Testis (tissue), 2 donors: ENCODE data around the gene PCSK7.

Experiments used
- POLR2A ChIP-seq: fragments of 450-650 bp; IDR thresholded peaks from one replicate; pipeline ENCODE4 v1.6.1; 2017; ENCODE audit warnings: antibody characterized with exemption, mild to moderate bottlenecking, moderate library complexity
- TF ChIP-seq, protein P1 (sequence below), 3 experiments: fragments of 450-650 bp in 2 of 3; fragments of 200-600 bp in 1 of 3; sonication (generic) in 1 of 3; IDR thresholded peaks; one replicate each; pipeline ENCODE4 v1.5.1; 2016 to 2019; ENCODE audit warnings: antibody characterized with exemption in 3 of 3, mild to moderate bottlenecking in 2 of 3, moderate library complexity in 1 of 3

DNA sequence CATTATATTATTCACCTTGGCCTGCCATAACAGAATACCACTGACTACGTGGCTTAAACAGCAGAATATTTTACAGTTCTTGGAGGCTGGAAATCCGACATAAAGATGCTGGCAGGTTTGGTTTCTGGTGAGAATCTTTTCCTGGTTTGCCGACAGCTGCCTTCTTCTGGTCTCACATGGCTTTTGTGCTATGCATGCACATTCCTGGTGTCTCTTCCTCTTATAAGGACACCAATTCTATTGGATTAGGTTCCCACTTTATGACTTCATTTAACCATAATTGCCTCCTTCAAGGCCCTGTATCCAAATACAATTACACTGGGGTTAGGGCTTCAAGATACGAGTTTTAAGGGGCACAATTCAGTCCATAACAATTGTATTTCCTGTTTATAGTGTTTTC, 17.7 kb upstream of the PCSK7 start:
- TF ChIP-seq, protein P1, sequence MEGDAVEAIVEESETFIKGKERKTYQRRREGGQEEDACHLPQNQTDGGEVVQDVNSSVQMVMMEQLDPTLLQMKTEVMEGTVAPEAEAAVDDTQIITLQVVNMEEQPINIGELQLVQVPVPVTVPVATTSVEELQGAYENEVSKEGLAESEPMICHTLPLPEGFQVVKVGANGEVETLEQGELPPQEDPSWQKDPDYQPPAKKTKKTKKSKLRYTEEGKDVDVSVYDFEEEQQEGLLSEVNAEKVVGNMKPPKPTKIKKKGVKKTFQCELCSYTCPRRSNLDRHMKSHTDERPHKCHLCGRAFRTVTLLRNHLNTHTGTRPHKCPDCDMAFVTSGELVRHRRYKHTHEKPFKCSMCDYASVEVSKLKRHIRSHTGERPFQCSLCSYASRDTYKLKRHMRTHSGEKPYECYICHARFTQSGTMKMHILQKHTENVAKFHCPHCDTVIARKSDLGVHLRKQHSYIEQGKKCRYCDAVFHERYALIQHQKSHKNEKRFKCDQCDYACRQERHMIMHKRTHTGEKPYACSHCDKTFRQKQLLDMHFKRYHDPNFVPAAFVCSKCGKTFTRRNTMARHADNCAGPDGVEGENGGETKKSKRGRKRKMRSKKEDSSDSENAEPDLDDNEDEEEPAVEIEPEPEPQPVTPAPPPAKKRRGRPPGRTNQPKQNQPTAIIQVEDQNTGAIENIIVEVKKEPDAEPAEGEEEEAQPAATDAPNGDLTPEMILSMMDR (IDR thresholded peaks at IDR 0.05) = no peak
- TF ChIP-seq POLR2A = no peak
